K562 (cell line): ENCODE results near the gene CCDC172. TPM values are rescaled to one million over a fixed set of nuclear protein-coding genes. Genes with fewer than 3 reads are reported as not detected.

ENCODE experiments used
- ATAC-seq: fragments of 200-7000 bp; cut with Tn5 transposase; 3 replicates; pipeline ENCODE4 v1.9.1; 2020; ENCODE audit warnings: moderate library complexity
- BruUV-seq: library from RNA; stranded (reverse); fragments of 400-500 nt; replicated peaks from 2 replicates; lab custom pipeline; 2021; lab: Mats Ljungman, UMichigan
- CTCF ChIA-PET: fragments of 300-600 bp; formaldehyde crosslinking; extraction: SDS; loops from one replicate; lab custom pipeline; 2021; ENCODE audit warnings: low intra/inter-chr PET ratio; lab: Yijun Ruan, JAX
- POLR2A ChIA-PET: fragments of 300-600, 350-650 bp; sonication (Branson Sonifier 250); formaldehyde crosslinking; extraction: SDS; loops from one replicate; lab custom pipeline; 2021; ENCODE audit warnings: antibody characterized with exemption, inconsistent platforms; lab: Yijun Ruan, JAX
- DNase-seq, 4 experiments: peaks; one replicate each; pipeline versions ENCODE4 v3.0.0 to v3.0.0-alpha.2; 2011 to 2018; ENCODE audit warnings: low spot score in 3 of 4, mixed read lengths in 3 of 4; ENCODE audit errors: extremely low read depth in 1 of 4
- FAIRE-seq: peaks from 2 replicates; lab custom pipeline; 2011; peaks lifted over from hg19 to GRCh38; lab: Jason Lieb, UNC
- H2AFZ ChIP-seq: 2 replicates; pipeline ENCODE4 v1.6.0; 2011; ENCODE audit warnings: low read depth, low read length, control low read depth, inconsistent platforms
- H3K27ac ChIP-seq: fragments of 200-600 bp; 3 replicates; pipeline ENCODE4 v1.8.0; 2011; ENCODE audit warnings: low read depth, mild to moderate bottlenecking, control low read depth, inconsistent platforms, low read length, moderate library complexity, mixed read lengths; ENCODE audit errors: extremely low read depth
- H3K27me3 ChIP-seq, 2 experiments: fragments of 300-600 bp in 1 of 2; 2 replicates in 1 of 2; 3 replicates in 1 of 2; pipeline versions ENCODE4 v1.6.0 to v1.8.0; 2011; ENCODE audit warnings: inconsistent platforms in 2 of 2, low read length in 2 of 2, mild to moderate bottlenecking in 1 of 2, mixed read lengths in 1 of 2, moderate library complexity in 1 of 2; ENCODE audit not compliant: control insufficient read depth in 2 of 2, insufficient read depth in 2 of 2
- H3K36me3 ChIP-seq: fragments of 300-600 bp; 3 replicates; pipeline ENCODE4 v1.8.0; 2011; ENCODE audit warnings: mild to moderate bottlenecking, low read length, inconsistent platforms; ENCODE audit not compliant: control insufficient read depth, insufficient read depth
- H3K4me1 ChIP-seq, 2 experiments: fragments of 200-600 bp in 1 of 2; replicated peaks in 1 of 2; 2 replicates in 1 of 2; 3 replicates in 1 of 2; pipeline versions ENCODE4 v1.5.1 to v1.8.0; 2011; ENCODE audit warnings: inconsistent platforms in 2 of 2, low read length in 2 of 2, mild to moderate bottlenecking in 1 of 2, mixed read lengths in 1 of 2, moderate library complexity in 1 of 2; ENCODE audit not compliant: control insufficient read depth in 2 of 2, insufficient read depth in 2 of 2
- H3K4me2 ChIP-seq: 2 replicates; pipeline ENCODE4 v1.6.1; 2011; ENCODE audit warnings: low read length, control low read depth, inconsistent platforms, mixed read lengths; ENCODE audit not compliant: insufficient read depth
- H3K4me3 ChIP-seq: fragments of 200-600 bp; sonication (generic), shearing (Covaris generic); 2 replicates; pipeline ENCODE4 v1.5.1; 2016; ENCODE audit warnings: control low read depth, inconsistent platforms
- H3K79me2 ChIP-seq: fragments of 200-600 bp; 3 replicates; pipeline ENCODE4 v1.8.0; 2011; ENCODE audit warnings: low read length, inconsistent platforms; ENCODE audit not compliant: control insufficient read depth, insufficient read depth
- H3K9ac ChIP-seq, 2 experiments: 2 replicates each; pipeline versions ENCODE4 v1.6.0 to v1.6.1; 2011; ENCODE audit warnings: low read depth in 2 of 2, low read length in 2 of 2, control low read depth in 1 of 2, inconsistent platforms in 1 of 2, mild to moderate bottlenecking in 1 of 2, mixed read lengths in 1 of 2; ENCODE audit not compliant: insufficient read depth in 1 of 2
- H3K9me1 ChIP-seq: one replicate; pipeline ENCODE4 v1.6.0; 2011; ENCODE audit warnings: inconsistent platforms, mild to moderate bottlenecking, low read length, moderate library complexity; ENCODE audit not compliant: control insufficient read depth, insufficient read depth
- H3K9me3 ChIP-seq: replicated peaks from 2 replicates; pipeline ENCODE4 v1.5.1; 2011; ENCODE audit warnings: low read depth, low read length, inconsistent platforms; ENCODE audit not compliant: control insufficient read depth, insufficient read depth
- H4K20me1 ChIP-seq: replicated peaks from 2 replicates; pipeline ENCODE4 v1.6.1; 2011; ENCODE audit warnings: low read length, inconsistent platforms, mixed read lengths; ENCODE audit not compliant: control insufficient read depth, insufficient read depth
- ETV6 ChIP-seq, 3 experiments: fragments of 150-350 bp in 1 of 3; sonication (generic) in 1 of 3; formaldehyde crosslinking in 1 of 3; IDR thresholded peaks; 2 replicates each; pipeline versions ENCODE4 v1.6.1 to v1.8.0; 2014 to 2022; ENCODE audit warnings: borderline replicate concordance in 2 of 3, low read depth in 2 of 3, antibody characterized with exemption in 1 of 3, low read length in 1 of 3, mild to moderate bottlenecking in 1 of 3, missing genetic modification reagents in 1 of 3
- HDAC1 ChIP-seq, 2 experiments: fragments of 450-650 bp; IDR thresholded peaks; 2 replicates each; pipeline ENCODE4 v1.6.1; 2016 to 2017; ENCODE audit warnings: inconsistent platforms in 1 of 2, mild to moderate bottlenecking in 1 of 2, moderate library complexity in 1 of 2
- MTA1 ChIP-seq: fragments of 450-650 bp; IDR thresholded peaks from 2 replicates; pipeline ENCODE4 v1.6.1; 2017; ENCODE audit warnings: borderline replicate concordance
- NFRKB ChIP-seq: fragments of 450-650 bp; IDR thresholded peaks from 2 replicates; pipeline ENCODE4 v1.6.1; 2016; ENCODE audit warnings: low read depth
- REST ChIP-seq, 2 experiments: fragments of 450-650 bp; formaldehyde crosslinking in 1 of 2; IDR thresholded peaks; 2 replicates each; pipeline versions ENCODE4 v1.4.0 to v1.6.1; 2014 to 2020; ENCODE audit warnings: mild to moderate bottlenecking in 2 of 2, borderline replicate concordance in 1 of 2, low read depth in 1 of 2
- SAFB2 ChIP-seq: fragments of 200-400 bp; formaldehyde crosslinking; IDR thresholded peaks from 2 replicates; pipeline ENCODE4 v1.6.1; 2018; ENCODE audit warnings: borderline replicate concordance, low read length, low read depth, moderate library complexity; ENCODE audit not compliant: severe bottlenecking
- SREBF2 ChIP-seq: sonication (generic); formaldehyde crosslinking; IDR thresholded peaks from 2 replicates; pipeline ENCODE4 v1.4.0; 2020; ENCODE audit warnings: mild to moderate bottlenecking, missing genetic modification reagents
- TCF7 ChIP-seq: sonication (generic); IDR thresholded peaks from 2 replicates; pipeline ENCODE4 v1.6.1; 2016; ENCODE audit warnings: antibody characterized with exemption, borderline replicate concordance
- ZNF277 ChIP-seq: fragments of 250-450 bp; sonication (Bioruptor Pico); IDR thresholded peaks from 2 replicates; pipeline ENCODE4 v1.8.0; 2022; ENCODE audit warnings: inconsistent platforms, mild to moderate bottlenecking, moderate library complexity, borderline replicate concordance
- WGBS: fragments of 100-300 bp; shearing (Covaris generic); methylation state at CpG from one replicate; pipeline ENCODE4 v1.1.6; 2016; ENCODE audit warnings: low coverage, mixed read lengths; ENCODE audit not compliant: insufficient coverage; ENCODE audit errors: missing lambda C conversion rate; 5-methylcytosine and 5-hydroxymethylcytosine counted together
- in situ Hi-C: fragments of 300-500 bp; cut with MboI; formaldehyde crosslinking; loops from 4 replicates; pipeline ENCODE4 v1.15.0; 2018; ENCODE audit warnings: inconsistent platforms, mixed read lengths
- intact Hi-C: fragments of 100-400 bp; cut with micrococcal nuclease; formaldehyde crosslinking; loops from 2 replicates; pipeline ENCODE4 v1.14.2; 2022
- polyA plus RNA-seq, 8 experiments: library from polyadenylated mRNA; depleted of rRNA in 4 of 8; stranded (reverse) in 5 of 8; unstranded in 3 of 8; fragments of >200 nt; fragmentation: Nextera tagmentation in 2 of 8; fragmentation: Illumina TruSeq in 1 of 8; extraction: Ambion mirVana in 2 of 8; extraction: Trizol in 1 of 8; gene quantifications; 2 replicates each; pipeline versions ENCODE4 v1.2.1 to v1.2.3, GENCODE V29; 2011 to 2014; ENCODE audit warnings: inconsistent platforms in 1 of 8, missing spikeins in 1 of 8
- total RNA-seq, 7 experiments: library from RNA; depleted of rRNA in 6 of 7; stranded (reverse); fragments of >200 nt in 6 of 7; fragmentation: Illumina TruSeq in 2 of 7; extraction: Trizol in 2 of 7; gene quantifications; 2 replicates each; pipeline versions ENCODE4 v1.2.1 to v1.2.3, GENCODE V29; 2011 to 2021; ENCODE audit warnings: low replicate concordance in 1 of 7
- TF ChIP-seq, protein P1 (sequence below): sonication (generic); formaldehyde crosslinking; IDR thresholded peaks from 2 replicates; pipeline ENCODE4 v1.4.0; 2020; ENCODE audit warnings: mild to moderate bottlenecking, missing genetic modification reagents

CCDC172 gene
- total and polyA plus RNA-seq, 9 of the 15 experiments (the other 6 are each of a cell fraction or from before 2014, with no cell fraction given), result not detected

DNA sequence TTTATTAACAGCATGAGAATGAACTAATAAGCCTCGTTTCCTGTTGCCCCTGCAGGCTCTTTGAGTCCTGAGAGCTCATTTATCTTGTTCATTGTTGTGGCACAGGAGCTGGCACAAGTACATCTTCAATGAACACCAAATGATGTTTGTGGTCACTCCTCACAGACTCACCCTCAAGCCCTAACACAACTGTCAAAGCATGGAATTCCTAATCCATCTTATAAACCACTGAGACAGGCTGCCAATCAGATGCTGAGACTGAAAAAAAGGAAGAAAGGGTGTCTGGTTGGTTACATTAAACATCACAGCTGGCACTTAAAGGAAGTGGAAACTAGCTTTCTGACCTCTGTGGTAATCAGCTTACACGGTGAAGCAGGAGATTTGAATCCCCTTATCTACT, 7.7 kb upstream of the CCDC172 start:
- DNase-seq (no peak), ATAC-seq (no peak), FAIRE-seq (no peak)
- WGBS, result 0% methylated on average over 2 of the region's 2 CpGs
- in situ Hi-C loops (no loop called here), intact Hi-C loops (no loop called here)
- Histone ChIP-seq H3K27me3 (no peaks in the 10 kb centered on the region), H3K27ac (no peak overlapping the region), H3K4me1 (no peaks in the 10 kb centered on the region), H3K4me3 (no peak overlapping the region), H2AFZ (no peak overlapping the region), H3K9me3 (no peaks in the 10 kb centered on the region), H3K36me3 (no peaks in the 10 kb centered on the region), H3K79me2 (no peaks in the 10 kb centered on the region), H3K9ac (no peak overlapping the region), H4K20me1 (no peaks in the 10 kb centered on the region), H3K9me1 (no peaks in the 10 kb centered on the region), H3K4me2 (no peak overlapping the region)
- POLR2A ChIA-PET, result no interaction called here
- CTCF ChIA-PET, result no interaction called here
- no TSS peak for BruUV-seq
- TF ChIP-seq TCF7 (no peak), REST (IDR thresholded peaks at IDR 0.05; ENCODE audit: borderline replicate concordance) (no peak), REST (CRISPR knock-in tag; IDR thresholded peaks at IDR 0.05; ENCODE audit: low read depth) (no peak), MTA1 (no peak), NFRKB (no peak), HDAC1 (IDR thresholded peaks at IDR 0.05) (no peak), ETV6 (IDR thresholded peaks at IDR 0.05; ENCODE audit: borderline replicate concordance in 1 of 2, low read depth in 2 of 2, low read length in 1 of 2) (no peak), ETV6 (CRISPR knock-in tag; IDR thresholded peaks at IDR 0.05; ENCODE audit: borderline replicate concordance) (no peak), ZNF277 (CRISPR knock-in tag) (no peak), SREBF2 (CRISPR knock-in tag) (no peak), SAFB2 (no peak)
- TF ChIP-seq, protein P1, sequence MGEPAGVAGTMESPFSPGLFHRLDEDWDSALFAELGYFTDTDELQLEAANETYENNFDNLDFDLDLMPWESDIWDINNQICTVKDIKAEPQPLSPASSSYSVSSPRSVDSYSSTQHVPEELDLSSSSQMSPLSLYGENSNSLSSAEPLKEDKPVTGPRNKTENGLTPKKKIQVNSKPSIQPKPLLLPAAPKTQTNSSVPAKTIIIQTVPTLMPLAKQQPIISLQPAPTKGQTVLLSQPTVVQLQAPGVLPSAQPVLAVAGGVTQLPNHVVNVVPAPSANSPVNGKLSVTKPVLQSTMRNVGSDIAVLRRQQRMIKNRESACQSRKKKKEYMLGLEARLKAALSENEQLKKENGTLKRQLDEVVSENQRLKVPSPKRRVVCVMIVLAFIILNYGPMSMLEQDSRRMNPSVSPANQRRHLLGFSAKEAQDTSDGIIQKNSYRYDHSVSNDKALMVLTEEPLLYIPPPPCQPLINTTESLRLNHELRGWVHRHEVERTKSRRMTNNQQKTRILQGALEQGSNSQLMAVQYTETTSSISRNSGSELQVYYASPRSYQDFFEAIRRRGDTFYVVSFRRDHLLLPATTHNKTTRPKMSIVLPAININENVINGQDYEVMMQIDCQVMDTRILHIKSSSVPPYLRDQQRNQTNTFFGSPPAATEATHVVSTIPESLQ (CRISPR knock-in tag), result no peak
